ENCODE measurements around the gene ERC2.

The ERC2 gene

DNA sequence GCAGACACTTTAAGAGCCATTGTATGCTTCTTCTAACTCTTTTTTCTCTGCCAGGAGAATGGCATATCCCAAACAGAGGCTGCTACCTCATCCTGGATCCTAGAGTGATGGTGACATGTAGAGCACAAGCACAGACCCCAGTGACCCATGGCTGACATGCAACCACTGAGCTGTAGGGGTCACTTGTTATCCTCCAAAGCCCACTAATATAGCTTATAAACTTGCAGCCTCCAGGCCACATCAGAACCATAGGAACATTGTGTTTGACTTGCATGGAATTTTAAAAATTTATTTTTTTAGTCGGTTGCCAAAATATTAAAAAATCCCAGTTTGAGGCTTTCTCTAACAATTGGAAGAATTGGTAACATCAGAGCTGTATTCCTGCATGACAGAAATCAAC is 698.2 kb downstream of the ERC2 start:
- no peak for DNase-seq

DNA sequence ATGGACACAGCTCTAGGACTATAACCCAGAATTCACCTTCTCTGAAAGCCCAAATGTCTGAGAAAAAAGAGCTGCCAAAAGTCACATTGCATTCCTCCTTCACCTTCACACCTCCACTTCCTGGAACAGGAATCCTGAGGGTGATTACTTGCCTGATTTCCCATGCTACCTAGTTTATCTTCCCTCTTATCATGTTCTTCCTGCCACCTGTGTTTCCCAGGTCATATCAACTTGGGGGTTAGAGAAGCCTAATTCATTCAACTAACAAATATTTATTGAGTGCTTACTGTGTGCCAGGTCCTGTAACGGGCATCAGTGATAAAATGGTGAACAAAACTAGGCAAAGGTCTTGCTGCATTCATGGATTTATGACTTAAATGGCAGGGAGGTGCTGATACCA is 701.5 kb downstream of the ERC2 start:
- no peak for DNase-seq

DNA sequence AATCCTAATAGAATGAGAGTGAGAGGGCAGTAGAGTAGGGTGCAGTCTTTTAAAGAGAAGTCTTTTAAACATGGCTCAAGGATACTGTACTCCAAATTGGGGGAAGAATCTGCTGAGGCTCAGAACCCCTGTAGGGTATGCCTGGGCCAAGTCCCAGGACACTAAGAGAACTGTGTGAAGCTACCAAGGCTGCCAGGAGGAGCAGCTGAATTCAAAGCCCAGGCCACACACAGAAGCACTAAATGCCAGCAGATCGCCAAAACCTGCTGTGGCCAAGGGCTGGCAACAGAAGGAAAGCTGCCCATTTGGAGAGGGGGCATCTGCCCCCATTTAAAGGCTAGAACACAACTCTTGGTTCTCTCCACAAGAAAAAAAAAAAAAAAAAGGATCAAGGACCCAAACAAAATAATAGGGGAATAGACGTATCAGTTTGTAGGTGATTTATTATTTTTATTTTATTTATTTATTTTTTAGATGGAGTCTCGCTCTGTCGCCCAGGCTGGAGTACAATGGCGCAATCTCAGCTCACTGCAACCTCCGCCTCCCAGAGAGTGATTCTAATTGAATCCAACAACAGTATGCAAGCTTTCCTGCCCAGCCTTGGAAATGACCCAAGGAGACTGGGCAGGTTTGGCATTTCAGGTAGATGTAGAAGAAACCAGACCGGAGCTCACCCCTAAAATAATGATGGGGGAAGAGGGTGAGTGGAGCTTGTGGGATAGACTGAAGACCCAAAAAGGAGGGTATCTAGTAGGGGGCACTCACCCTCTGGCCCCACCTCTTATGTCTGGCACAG is 702.2 kb downstream of the ERC2 start:
- no peak for DNase-seq

DNA sequence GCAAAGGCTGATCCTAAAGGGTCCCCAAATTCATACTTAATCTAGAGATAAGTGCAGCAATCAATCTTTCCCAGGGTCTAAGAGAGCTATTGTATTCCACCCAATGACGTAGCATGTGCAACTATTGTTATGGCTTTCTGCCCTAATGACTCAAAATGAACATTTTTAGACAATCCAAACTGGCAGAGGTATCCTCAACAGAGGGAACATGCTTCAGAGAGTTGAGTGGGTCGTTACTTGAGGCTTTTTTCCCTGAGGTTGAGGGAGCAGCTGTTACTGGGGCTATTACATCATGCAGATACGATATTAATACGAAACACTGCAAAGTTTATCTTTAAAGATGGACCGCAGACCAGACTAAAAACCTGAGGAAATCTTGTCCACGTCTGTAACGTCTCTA is 702.9 kb downstream of the ERC2 start:
- no peak for DNase-seq

DNA sequence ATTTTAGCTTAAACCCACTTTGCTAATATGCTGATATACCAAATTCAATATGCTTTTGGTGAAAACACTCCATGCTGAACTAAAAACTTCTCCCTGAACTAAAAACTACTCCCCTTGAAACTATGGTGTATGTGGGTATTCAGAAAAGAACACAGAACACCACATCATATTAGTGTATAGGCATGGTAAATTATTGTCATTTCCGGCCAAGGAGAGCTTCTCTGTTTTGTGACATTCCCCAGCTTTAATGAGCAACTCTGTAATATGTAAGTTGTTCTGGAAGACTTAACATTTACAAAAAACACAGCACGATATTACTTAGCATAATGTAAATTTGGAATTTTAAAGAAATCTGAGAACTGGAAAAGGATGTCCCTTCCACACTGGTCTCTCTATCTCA is 711.3 kb downstream of the ERC2 start:
- DNase-seq = no peak

DNA sequence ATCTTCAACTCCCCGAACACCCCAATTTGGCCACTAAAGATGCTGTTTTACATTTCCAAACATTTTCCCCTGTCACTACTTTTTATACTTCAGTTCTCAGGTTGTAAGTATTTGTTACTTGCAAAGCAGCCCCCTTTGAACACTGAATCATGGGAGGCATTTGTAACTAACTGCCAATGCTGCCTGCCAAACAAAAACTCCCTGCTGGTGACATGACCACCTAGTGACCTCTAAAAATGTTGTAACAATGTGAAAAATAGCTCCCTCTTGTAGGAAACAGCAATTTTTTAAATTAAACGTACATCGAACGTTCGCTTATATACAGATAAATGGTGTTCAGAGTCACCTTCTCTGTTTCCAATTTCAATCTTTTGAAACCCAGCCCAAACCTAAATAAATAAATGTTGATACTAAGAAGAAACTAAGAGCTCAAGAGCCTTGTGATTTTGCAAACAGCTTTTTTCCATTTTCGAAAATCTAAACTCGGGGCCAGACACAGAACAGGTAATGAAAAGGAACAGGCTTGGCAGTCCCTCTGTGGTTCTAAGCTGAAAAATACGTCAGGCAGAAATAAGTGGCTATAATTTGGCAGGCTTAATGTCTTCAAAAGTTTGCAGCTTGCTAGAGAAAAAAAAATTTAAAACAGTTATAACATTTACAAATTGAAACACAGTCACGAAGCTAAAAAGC is 712.6 kb downstream of the ERC2 start:
- no peak for DNase-seq

DNA sequence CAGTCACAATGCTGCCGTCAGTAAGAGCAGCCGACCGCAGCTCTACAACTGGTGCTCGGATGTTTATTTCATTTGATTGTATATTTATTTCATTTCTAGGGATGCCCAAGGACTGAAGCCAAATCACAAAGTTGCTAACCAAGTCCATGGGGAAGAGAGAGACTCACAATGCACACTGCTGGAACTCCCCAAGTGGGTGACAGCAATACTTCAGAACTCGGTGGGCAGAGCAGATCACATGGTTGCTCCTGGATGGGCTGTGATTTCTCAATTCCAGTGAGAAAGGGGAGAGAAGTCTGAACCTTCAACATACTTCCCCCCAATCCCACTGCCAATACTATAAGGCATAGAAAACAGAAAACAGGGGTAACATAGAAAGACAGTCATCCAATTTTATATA is 715.4 kb downstream of the ERC2 start:
- DNase-seq = no peak

DNA sequence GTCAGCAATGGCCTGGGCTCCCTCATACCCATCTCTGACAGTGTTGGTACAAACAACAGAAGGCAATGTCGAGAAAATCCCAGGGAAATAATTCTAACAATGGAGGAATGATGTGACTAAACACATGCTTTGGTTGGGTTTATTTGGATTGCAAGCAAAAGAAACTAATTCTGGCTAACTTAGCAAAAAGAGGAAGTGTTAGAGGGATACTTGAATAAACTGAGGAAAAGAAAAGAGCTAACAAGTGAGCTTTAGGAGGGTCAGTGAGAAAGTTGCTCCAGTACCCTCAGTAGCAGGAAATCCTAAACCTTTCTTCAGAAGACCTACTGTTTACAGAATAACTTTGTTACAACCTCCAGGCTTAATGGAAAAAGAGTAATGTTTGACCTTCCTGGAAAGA is 716.5 kb downstream of the ERC2 start:
- DNase-seq = no peak

DNA sequence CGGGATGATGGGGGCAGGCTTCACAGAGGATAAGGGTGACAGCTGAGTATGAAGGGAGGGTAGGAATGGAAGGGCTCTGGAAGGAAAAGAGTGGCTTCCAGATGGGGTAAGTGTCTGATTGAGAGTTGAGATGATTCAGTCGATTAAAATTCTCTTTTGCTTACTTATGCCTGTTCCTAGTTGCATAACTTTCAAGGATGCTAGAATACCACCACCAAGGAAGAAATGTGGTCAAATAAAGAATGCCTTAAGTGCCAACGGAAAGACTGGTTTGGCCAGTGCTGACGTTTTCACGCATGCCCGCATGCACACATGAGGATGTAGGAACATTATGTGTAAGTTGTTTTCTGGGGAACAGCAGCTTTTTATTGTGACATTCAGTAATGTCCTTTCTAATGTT is 717.7 kb downstream of the ERC2 start:
- no peak for DNase-seq

DNA sequence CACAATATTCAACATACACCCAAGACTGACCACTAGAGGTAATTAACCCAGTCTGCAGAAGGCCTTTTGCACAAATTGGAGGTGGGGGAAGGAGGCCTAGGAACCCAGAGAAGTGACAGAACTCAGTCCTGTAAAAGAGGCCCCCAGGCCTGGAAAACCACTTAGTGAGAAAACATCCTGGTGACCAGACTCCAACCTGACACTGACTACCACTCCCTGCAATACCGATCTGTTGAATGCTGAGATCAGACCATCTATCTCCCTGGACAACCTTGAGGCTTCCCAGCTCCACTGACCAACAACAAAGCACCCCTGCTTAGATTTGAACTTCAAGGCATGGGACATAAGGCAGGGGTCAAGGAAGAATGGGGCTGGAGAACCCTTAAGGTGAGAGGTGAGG is 719.2 kb downstream of the ERC2 start:
- no peak for DNase-seq

DNA sequence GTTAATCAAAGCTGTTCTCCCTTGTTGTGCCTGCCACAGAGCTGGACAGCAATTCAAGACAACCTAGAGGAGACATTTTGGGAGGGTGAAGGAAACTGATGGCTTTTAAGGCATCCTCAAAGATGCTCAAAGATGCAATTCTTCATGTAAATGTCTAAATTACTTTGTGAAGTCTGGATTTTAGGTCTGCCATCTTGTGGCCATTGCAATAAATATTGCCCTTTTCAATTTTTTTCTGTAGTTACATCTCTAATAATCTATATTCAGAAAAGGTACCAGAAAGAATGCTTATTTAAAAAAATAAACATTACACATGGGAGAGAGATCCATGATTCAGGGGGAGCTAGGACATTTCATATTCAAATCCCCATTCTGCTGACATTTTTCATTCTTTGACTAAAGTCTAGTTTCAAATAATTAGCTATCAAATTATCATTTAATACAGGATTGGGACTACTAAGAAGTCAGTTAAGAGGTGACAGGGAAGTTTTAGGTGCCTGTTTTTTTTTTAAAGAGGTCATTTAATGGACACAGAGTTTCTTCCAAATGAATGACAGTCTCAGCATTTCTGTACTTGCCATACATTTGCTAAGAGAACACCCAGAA is 721.4 kb downstream of the ERC2 start:
- no peak for DNase-seq

DNA sequence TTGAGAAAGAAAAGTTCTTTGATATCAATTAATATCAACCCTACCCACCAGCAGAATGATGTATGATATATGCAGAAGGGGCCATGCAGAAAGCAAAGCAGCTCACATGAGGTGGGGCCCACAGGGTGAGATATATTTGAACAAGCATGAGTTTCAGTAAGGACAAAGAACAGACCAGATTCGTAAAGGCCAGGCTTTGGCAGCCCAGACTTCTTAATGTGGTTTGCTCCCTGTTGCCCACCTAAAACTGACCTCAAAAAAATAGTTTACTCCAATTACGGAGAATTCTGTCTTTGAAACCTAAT is 725.5 kb downstream of the ERC2 start:
- no peak for DNase-seq

DNA sequence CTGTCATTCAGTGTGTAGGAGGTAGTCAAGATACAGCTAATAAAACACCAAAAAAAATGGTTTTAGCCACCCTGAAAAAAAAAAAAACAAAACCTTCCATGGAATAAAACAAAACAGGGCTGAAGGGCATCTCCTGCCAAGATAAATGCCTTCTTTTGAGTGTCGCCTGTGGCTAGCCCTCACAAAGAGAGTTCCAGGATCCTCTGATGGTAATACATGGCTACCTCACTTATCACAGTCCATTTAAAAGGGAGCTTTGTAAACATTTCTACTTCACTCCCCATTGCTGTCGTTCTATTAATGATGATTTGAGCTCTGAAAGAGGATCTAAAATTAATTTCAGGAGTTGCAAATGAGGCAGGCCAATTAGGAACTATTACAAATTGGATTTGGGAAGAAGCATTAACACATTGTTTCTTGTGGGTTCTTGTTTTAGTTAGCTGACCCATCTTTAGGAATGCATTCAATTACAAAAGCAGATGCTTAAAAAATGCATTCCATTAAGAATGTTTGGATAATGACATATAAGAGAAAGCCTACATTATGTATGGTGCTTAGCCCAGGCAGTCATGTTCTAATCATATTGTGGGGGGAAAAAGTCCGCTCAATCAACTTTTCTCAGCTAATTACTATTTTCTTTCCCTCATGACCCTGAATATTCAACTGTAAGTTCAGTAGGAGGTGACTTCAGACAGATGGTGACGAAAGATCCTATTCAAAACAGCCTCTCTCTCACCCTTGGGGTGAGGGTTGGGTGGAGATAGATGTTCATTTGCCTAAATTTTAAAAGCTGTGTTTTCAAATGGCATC is 726.0 kb downstream of the ERC2 start:
- DNase-seq = no peak

DNA sequence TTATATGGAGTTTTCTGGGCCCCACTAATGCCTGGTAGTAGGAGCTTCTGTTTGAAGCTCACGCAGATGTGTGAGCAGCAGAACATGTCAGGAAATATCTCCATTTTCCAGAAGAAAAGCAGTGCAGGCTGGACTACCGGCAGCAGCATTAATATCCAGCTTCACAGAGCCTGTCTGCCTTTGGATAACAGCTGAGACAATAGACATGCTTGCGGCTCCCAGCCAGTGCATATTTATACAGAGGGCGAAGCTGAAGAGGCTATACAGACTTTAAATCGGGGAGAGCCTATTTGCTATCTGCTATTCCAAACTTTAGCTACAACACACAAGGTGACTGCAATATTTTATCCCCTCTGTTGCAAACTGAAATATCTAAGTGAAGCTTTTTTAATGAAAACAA is 731.1 kb downstream of the ERC2 start:
- no peak for DNase-seq

DNA sequence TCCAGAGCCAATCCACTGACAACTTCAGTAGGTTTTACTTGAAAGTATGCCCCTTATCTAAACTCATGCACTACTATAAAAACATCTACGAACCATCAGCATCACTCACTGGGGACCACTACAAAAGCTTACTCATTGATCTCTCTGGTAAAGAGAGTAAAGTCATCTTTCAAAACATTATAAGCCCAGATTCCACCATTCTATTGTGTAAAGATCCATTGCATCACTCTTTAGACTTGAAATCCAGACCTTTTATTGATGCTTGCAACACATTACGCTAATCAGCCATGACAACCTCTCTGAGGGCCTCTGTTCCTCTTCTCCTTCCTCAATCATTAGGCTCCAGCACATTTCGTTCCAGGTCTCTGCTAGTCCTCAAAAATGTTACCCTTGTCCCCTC is 732.3 kb downstream of the ERC2 start:
- no peak for DNase-seq

DNA sequence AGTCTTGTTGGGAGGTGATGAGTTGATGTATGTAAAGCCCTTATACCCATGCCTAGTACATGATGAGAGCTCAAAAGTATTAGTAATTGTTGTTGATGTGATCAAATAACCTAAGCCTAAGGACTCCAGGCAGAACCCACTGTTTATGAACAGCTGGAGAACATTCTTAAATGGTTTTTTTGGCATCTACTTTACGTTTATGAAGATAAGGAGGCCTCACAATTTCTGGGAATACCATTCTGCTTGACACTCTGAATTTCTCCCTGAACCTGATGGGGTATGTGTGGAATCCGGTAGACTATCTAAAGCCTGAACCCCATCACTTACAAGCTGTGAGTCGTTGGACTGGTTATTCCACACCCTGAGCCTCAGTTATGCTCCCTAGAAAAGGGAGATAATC is 736.5 kb downstream of the ERC2 start:
- DNase-seq = no peak

DNA sequence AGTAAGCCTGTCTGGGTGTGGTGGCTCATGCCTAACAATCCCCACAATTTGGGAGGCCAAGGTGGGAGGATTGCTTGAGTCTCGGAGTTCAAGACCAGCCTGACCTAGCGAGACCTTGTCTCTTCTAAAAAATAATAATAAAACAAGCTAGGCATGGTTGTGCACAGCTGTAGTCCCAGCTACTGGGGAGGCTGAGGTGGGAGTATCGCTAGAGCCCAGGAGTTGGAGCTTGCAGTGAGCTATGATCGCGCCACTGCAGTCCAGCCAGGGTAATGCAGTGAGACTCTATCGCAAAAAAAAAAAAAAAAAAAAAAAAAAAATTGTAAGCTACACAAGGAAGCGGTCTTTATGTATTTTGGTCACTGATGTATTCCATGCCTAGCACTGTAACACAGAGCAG is 738.7 kb downstream of the ERC2 start:
- no peak for DNase-seq

DNA sequence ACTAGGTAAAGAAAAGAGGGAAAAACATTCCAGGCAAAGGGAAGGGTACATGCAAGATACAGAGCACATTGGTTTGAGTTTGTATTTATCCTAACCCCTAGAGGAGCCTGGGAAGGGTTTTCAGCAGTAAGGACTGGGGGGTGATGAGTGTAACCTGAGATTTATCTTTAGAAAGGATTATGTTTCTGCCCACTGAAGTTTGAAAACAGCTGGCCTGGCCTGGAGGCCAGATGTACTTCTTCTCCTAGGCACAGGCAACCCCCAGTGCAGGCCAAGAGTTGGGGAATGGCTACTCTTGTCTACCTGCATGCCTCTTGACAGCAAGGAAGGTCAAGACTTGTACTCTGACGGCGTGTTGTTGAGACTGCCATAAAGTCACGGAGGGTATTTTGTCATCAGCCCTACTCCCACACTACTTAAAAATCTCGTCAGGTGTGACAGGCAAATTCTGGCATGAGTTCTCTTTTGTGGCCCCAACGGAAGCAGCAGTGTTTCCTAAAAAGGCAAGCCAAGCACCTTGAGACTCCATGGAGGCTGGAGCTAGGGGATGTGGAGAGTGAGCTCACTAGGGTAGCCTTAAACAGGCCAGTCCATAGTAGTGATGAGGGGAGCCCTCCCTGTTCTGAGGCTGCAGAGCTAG is 739.7 kb downstream of the ERC2 start:
- no peak for DNase-seq

DNA sequence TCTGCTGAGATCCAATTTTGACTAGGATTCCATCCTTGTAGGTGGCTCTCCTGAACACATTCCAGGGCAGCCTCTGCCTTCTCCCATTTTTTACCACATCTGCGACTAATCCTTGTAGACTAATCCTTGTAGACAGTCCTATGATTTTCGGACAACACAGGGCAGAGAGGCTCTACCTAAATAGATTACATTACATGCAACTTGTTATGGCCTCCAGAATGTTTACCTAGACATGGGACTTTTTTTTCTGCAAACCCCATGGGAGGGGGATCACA is 741.8 kb downstream of the ERC2 start:
- DNase-seq = no peak

DNA sequence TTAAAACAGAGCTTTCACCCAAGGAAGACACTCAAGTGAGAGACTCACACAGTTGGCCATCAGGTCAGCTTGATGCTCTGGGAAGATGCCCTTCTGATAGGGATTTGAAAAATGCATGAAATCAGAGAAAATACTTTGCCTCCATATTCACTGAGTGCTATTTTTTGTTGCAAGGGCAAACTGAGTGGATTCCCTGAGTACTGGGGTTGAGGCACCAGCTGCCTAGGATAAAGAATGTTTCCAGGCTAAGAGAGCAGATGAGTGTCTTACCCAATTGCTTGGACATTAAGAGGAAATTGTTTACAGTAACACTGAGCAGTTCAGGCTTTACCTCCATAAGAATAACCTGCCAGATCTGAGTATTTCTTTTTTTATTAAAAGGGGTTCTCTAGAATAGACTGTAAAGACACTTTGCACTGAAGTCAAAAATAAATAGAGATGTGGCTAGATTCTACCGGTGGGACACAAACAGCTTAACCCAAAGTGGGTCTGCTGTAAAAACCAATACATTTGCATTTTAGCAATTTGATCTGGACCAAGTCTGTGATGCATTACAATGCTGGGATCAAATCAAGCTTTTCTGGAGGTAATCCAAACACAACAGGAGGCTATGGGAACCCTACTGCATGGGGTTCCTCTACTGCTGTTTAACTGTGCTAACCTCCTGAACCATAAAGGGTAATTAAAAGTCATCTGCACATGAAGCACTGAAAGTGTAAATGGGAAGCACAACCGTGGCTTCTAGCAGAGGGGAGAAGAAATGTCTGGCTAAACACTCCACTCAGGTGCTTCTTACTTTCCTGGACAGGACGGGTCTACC is 742.4 kb downstream of the ERC2 start:
- no peak for DNase-seq

DNA sequence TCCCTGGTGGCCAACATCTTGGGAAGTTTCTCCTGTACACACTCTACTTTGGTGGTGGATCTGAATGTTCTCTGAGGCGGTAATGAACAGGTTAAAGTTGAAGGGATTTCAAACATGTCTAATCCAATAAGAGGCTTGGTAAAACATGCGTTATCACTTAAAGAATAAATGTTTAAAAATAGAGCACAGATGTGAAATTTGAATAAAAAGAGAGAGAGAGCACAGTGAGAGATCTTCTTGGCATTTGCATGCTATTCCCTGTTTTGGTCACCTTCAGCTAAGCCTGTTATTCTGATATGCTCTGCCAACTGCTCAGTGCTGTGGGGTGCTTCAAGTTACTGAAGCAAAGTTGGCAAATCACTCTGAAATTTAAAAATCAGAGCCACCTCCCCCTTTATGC is 743.4 kb downstream of the ERC2 start:
- no peak for DNase-seq

DNA sequence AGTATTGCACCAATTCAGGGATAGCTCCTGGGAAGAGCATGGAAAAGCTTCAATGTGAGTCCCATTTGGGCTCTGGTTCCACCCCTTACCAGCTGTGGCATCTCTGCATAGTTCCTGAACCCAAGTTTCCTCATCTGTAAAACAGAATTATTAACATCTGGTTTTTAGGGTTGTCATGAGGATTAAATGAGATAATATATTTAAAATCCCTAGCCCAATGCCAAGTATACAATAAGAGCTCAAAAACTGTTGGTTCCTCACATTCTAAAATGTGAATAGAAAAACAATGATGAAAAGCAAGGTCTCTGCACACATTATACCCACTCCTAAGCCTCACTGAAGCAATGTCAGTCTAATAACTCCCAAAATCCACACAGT is 743.9 kb downstream of the ERC2 start:
- DNase-seq = no peak
